A673 (cell line): Measurements from ENCODE around the gene DNAJC27. TPM values are rescaled to one million over a fixed set of nuclear protein-coding genes. Genes with fewer than 3 reads are reported as not detected.

Source experiments
- BruUV-seq: library from RNA; stranded (reverse); fragments of 400-500 nt; replicated peaks from 2 replicates; lab custom pipeline; 2021; lab: Mats Ljungman, UMichigan
- CTCF ChIA-PET: fragments of 300-600 bp; sonication (Branson Sonifier 250); formaldehyde crosslinking; loops from one replicate; lab custom pipeline; 2022; ENCODE audit warnings: antibody characterized with exemption; lab: Charles Lee
- POLR2A ChIA-PET: fragments of 300-600 bp; sonication (Branson Sonifier 250); formaldehyde crosslinking; loops from one replicate; lab custom pipeline; 2022; ENCODE audit warnings: antibody characterized with exemption; ENCODE audit not compliant: low non-redundant PET; lab: Charles Lee
- DNase-seq: peaks from one replicate; pipeline ENCODE4 v3.0.0-alpha.2; 2015; ENCODE audit warnings: low spot score
- H3K27ac ChIP-seq: fragments of 200-600 bp; sonication (generic); 2 replicates; pipeline ENCODE4 v1.5.1; 2016; ENCODE audit warnings: mixed run types, low read depth, mild to moderate bottlenecking, mixed read lengths, antibody characterized with exemption, low read length; ENCODE audit not compliant: poor library complexity, severe bottlenecking
- H3K27me3 ChIP-seq: fragments of 200-600 bp; sonication (generic); replicated peaks from 2 replicates; pipeline ENCODE4 v1.6.1; 2017; ENCODE audit warnings: mixed run types, low read depth, mild to moderate bottlenecking, mixed read lengths, antibody characterized with exemption, low read length; ENCODE audit not compliant: insufficient read depth, poor library complexity
- H3K36me3 ChIP-seq: fragments of 200-600 bp; sonication (generic); 2 replicates; pipeline ENCODE4 v1.6.1; 2016; ENCODE audit warnings: mixed run types, mild to moderate bottlenecking, mixed read lengths, antibody characterized with exemption, low read length; ENCODE audit not compliant: insufficient read depth, poor library complexity, severe bottlenecking
- H3K4me1 ChIP-seq: fragments of 200-600 bp; sonication (generic); 2 replicates; pipeline ENCODE4 v1.6.1; 2017; ENCODE audit warnings: mixed run types, mild to moderate bottlenecking, mixed read lengths, antibody characterized with exemption, low read length; ENCODE audit not compliant: insufficient read depth, poor library complexity, severe bottlenecking
- H3K4me3 ChIP-seq: fragments of 200-600 bp; sonication (generic); 2 replicates; pipeline ENCODE4 v1.5.1; 2016; ENCODE audit warnings: low read depth, mixed run types, mild to moderate bottlenecking, mixed read lengths, low read length; ENCODE audit not compliant: poor library complexity, severe bottlenecking
- H3K9me3 ChIP-seq: fragments of 200-600 bp; sonication (generic); 2 replicates; pipeline ENCODE4 v1.6.1; 2016; ENCODE audit warnings: mixed run types, low read depth, mild to moderate bottlenecking, mixed read lengths, antibody characterized with exemption, low read length; ENCODE audit not compliant: poor library complexity, severe bottlenecking
- CTCF ChIP-seq: fragments of 300-800, 200-600 bp; sonication (generic); conservative IDR thresholded peaks from 2 replicates; pipeline ENCODE4 v1.5.1; 2017; ENCODE audit warnings: low read depth, mild to moderate bottlenecking, antibody characterized with exemption, low read length, moderate library complexity, mixed read lengths
- EZH2 ChIP-seq: fragments of 200-600 bp; sonication (generic); IDR thresholded peaks from 2 replicates; pipeline ENCODE4 v1.6.1; 2017; ENCODE audit warnings: borderline replicate concordance, low read depth, mild to moderate bottlenecking, mixed read lengths, antibody characterized with exemption, low read length; ENCODE audit not compliant: poor library complexity, severe bottlenecking
- intact Hi-C: fragments of 100-400 bp; cut with micrococcal nuclease; formaldehyde crosslinking; loops from one replicate; pipeline ENCODE4 v1.10.0; 2022; ENCODE audit not compliant: unreplicated experiment
- total RNA-seq: library from RNA; stranded (reverse); gene quantifications from 2 replicates; pipeline ENCODE4 v1.2.3, GENCODE V29; 2021

DNAJC27 gene
- total RNA-seq, 1 experiment from 2014 or later, result 4.4 TPM

- ChIA-PET POLR2A (interaction anchor here (0.7 kb wide), 1 partner anchor 372 kb away, joined by 6 read pairs; no protein-coding TSS in a partner anchor), CTCF (no interaction called here)
- intact Hi-C loops, result no loop called here
- no TSS peak for BruUV-seq
- no peak for DNase-seq
- H3K4me3 ChIP-seq, result no peak overlapping the region
- no peaks in the 10 kb centered on the region for H3K4me1 ChIP-seq
- peaks cover 35% of the 10 kb centered on the region for H3K36me3 ChIP-seq
- no peaks in the 10 kb centered on the region for H3K27me3 ChIP-seq
- no peak for TF ChIP-seq CTCF
- TF ChIP-seq EZH2, result no peak
- H3K9me3 ChIP-seq, result peaks cover 8% of the 10 kb centered on the region
- H3K27ac ChIP-seq, result no peak overlapping the region
Observed at GRCh38 chr2:24958411-24958935, 13.3 kb downstream of the DNAJC27 start.

- no TSS peak for BruUV-seq
- no peak for TF ChIP-seq CTCF
- no peak for TF ChIP-seq EZH2
- Histone ChIP-seq H3K9me3 (peaks cover 8% of the 10 kb centered on the region), H3K27ac (no peak overlapping the region), H3K4me1 (no peaks in the 10 kb centered on the region), H3K4me3 (no peak overlapping the region), H3K27me3 (no peaks in the 10 kb centered on the region), H3K36me3 (peaks cover 35% of the 10 kb centered on the region)
- intact Hi-C loops, result no loop called here
- POLR2A ChIA-PET, result no interaction called here
- DNase-seq, result no peak
- CTCF ChIA-PET, result no interaction called here
Observed at GRCh38 chr2:24957976-24958375, 13.8 kb downstream of the DNAJC27 start.

- no TSS peak for BruUV-seq
- Histone ChIP-seq H3K9me3 (peaks cover 8% of the 10 kb centered on the region), H3K4me3 (no peak overlapping the region), H3K27ac (no peak overlapping the region), H3K36me3 (peaks cover 35% of the 10 kb centered on the region), H3K27me3 (no peaks in the 10 kb centered on the region), H3K4me1 (no peaks in the 10 kb centered on the region)
- ChIA-PET POLR2A (no interaction called here), CTCF (no interaction called here)
- intact Hi-C loops, result no loop called here
- TF ChIP-seq EZH2, result no peak
- no peak for TF ChIP-seq CTCF
- no peak for DNase-seq
Observed at GRCh38 chr2:24957221-24957620, 14.5 kb downstream of the DNAJC27 start.
